ENCODE results near the gene PRRC2A.

- TF ChIP-seq, protein P1, sequence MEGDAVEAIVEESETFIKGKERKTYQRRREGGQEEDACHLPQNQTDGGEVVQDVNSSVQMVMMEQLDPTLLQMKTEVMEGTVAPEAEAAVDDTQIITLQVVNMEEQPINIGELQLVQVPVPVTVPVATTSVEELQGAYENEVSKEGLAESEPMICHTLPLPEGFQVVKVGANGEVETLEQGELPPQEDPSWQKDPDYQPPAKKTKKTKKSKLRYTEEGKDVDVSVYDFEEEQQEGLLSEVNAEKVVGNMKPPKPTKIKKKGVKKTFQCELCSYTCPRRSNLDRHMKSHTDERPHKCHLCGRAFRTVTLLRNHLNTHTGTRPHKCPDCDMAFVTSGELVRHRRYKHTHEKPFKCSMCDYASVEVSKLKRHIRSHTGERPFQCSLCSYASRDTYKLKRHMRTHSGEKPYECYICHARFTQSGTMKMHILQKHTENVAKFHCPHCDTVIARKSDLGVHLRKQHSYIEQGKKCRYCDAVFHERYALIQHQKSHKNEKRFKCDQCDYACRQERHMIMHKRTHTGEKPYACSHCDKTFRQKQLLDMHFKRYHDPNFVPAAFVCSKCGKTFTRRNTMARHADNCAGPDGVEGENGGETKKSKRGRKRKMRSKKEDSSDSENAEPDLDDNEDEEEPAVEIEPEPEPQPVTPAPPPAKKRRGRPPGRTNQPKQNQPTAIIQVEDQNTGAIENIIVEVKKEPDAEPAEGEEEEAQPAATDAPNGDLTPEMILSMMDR (IDR thresholded peaks at IDR 0.05): no peak
- TF ChIP-seq POLR2A (IDR thresholded peaks at IDR 0.05): no peak
These were observed 5.6 kb upstream of the PRRC2A start, which contains the start of gene AIF1 for GRCh38 chr6:31614684-31615578.

Data from suprapubic skin (tissue), 3 donors.